Body of pancreas (tissue), 4 donors: ENCODE results near the gene RBM47. TPM values are rescaled to one million over a fixed set of nuclear protein-coding genes. Genes with fewer than 3 reads are reported as not detected.
A peak's percentile ranks its signal among the peaks of the same experiment; 100 is the strongest.

Experiments
- ATAC-seq: fragments of 150-250 bp; one replicate; pipeline ENCODE4 v1.9.1; 2016
- DNase-seq, 4 donors: peaks; one replicate each; pipeline ENCODE4 v3.0.0-alpha.2; 2019
- H3K27ac ChIP-seq, 4 donors: fragments of 200-600 bp; sonication (generic); 1 replicate in 3 of 4; 2 replicates in 1 of 4; pipeline versions ENCODE4 v1.5.1 to v1.6.1; 2016 to 2019; ENCODE audit warnings: mild to moderate bottlenecking in 1 of 4, mixed read lengths in 1 of 4, moderate library complexity in 1 of 4
- H3K27me3 ChIP-seq, 2 donors: fragments of 200-600 bp; sonication (generic); one replicate each; pipeline ENCODE4 v1.6.0; 2016; ENCODE audit warnings: mild to moderate bottlenecking in 1 of 2
- H3K36me3 ChIP-seq, 2 donors: fragments of 200-600 bp; sonication (generic); replicated peaks in 1 of 2; 2 replicates each; pipeline ENCODE4 v1.5.1; 2016; ENCODE audit warnings: low read depth in 2 of 2; ENCODE audit not compliant: insufficient read depth in 1 of 2
- H3K4me1 ChIP-seq: fragments of 200-600 bp; sonication (generic); one replicate; pipeline ENCODE4 v1.6.0; 2016
- H3K4me3 ChIP-seq, 2 donors: fragments of 200-600 bp; sonication (generic); 1 replicate in 1 of 2; 2 replicates in 1 of 2; pipeline ENCODE4 v1.5.1; 2016 to 2019
- H3K9me3 ChIP-seq, 3 donors: fragments of 200-600 bp; sonication (generic); 1 replicate in 2 of 3; 2 replicates in 1 of 3; pipeline ENCODE4 v1.5.1; 2016
- CTCF ChIP-seq, 7 experiments: fragments of 450-650 bp in 4 of 7; fragments of 200-600 bp in 3 of 7; sonication (generic) in 3 of 7; IDR thresholded peaks; one replicate each; pipeline ENCODE4 v1.5.1; 2016 to 2019; ENCODE audit warnings: antibody characterized with exemption in 7 of 7
- POLR2A ChIP-seq, 3 donors: fragments of 450-650 bp; IDR thresholded peaks; one replicate each; pipeline ENCODE4 v1.6.1; 2016; ENCODE audit warnings: antibody characterized with exemption in 3 of 3, mild to moderate bottlenecking in 2 of 3
- WGBS, 2 donors: methylation state at CpG; one replicate each; pipeline ENCODE4 v1.1.5; 2017; 5-methylcytosine and 5-hydroxymethylcytosine counted together
- intact Hi-C: fragments of 100-400 bp; cut with DNase I; formaldehyde crosslinking; loops from one replicate; pipeline ENCODE4 v1.15.1; 2023
- total RNA-seq, 2 donors: library from RNA; depleted of rRNA; stranded (reverse); fragments of >200 nt; gene quantifications; one replicate each; pipeline ENCODE4 v1.1.0, GENCODE V29; 2016

The RBM47 gene
- 10 to 100 TPM; 79.9 to 99.5 TPM for total RNA-seq

- no peaks in the 10 kb centered on the region for H3K36me3 ChIP-seq
- DNase-seq: peak; percentile 85 to 91 (median 88)
- no peaks in the 10 kb centered on the region for H3K27me3 ChIP-seq
- H3K4me1 ChIP-seq: peaks cover 38% of the 10 kb centered on the region
- TF ChIP-seq POLR2A (IDR thresholded peaks at IDR 0.05) (peak; percentile 76 to 88 (median 85)), CTCF (IDR thresholded peaks at IDR 0.05) (peak in 3 of 7 experiments; percentile 8 to 35 (median 29))
- ATAC-seq: peak; percentile 92
- 1 to 7% methylated on average over 12 to 47 of the region's 53 CpGs for whole genome bisulfite sequencing, 2 donors
- intact Hi-C loops: no loop called here
- H3K4me3 ChIP-seq: peak within 1 kb of the TSS; percentile 23 to 35
- H3K27ac ChIP-seq: peak within 1 kb of the TSS; percentile 86 to 99 (median 95)
- H3K9me3 ChIP-seq: no peaks in the 10 kb centered on the region
Measured at GRCh38 chr4:40629401-40630334, at the start of gene RBM47. TSS of gene RBM47 (minus strand) at chr4:40629864. CDS start at chr4:40438893, 190,971 bp downstream.

- H3K27me3 ChIP-seq: no peaks in the 10 kb centered on the region
- H3K4me1 ChIP-seq: peaks cover 7% of the 10 kb centered on the region
- no peaks in the 10 kb centered on the region for H3K36me3 ChIP-seq
- DNase-seq (no peak), ATAC-seq (no peak)
- no peak overlapping the region for H3K4me3 ChIP-seq
- no peak overlapping the region for H3K27ac ChIP-seq
- TF ChIP-seq CTCF (IDR thresholded peaks at IDR 0.05): no peak
- TF ChIP-seq POLR2A (IDR thresholded peaks at IDR 0.05): no peak
- intact Hi-C loops: no loop called here
- WGBS, 2 donors: 74 to 80% methylated on average over 6 of the region's 6 CpGs
- H3K9me3 ChIP-seq: no peaks in the 10 kb centered on the region
Measured at GRCh38 chr4:40678421-40678820, 48.8 kb upstream of the RBM47 start.

GRCh38 chr4:40675166-40675565, 45.5 kb upstream of the RBM47 start:
- intact Hi-C loops: no loop called here
- TF ChIP-seq POLR2A (IDR thresholded peaks at IDR 0.05): no peak
- no peak for TF ChIP-seq CTCF (IDR thresholded peaks at IDR 0.05)
- no peak for DNase-seq
- 87 to 99% methylated on average over 6 of the region's 6 CpGs for WGBS, 2 donors
- Histone ChIP-seq H3K27ac (no peak overlapping the region), H3K4me3 (no peak overlapping the region), H3K4me1 (no peaks in the 10 kb centered on the region), H3K27me3 (no peaks in the 10 kb centered on the region), H3K36me3 (no peaks in the 10 kb centered on the region), H3K9me3 (no peaks in the 10 kb centered on the region)
- no peak for ATAC-seq

GRCh38 chr4:40672528-40673522, 43.2 kb upstream of the RBM47 start:
- DNase-seq (peak in 1 of 4 donors; percentile 44), ATAC-seq (no peak)
- WGBS, 2 donors: 68 to 80% methylated on average over 15 of the region's 15 CpGs
- H3K27ac ChIP-seq: no peak overlapping the region
- no peaks in the 10 kb centered on the region for H3K36me3 ChIP-seq
- intact Hi-C loops: no loop called here
- no peak for TF ChIP-seq CTCF (IDR thresholded peaks at IDR 0.05)
- no peaks in the 10 kb centered on the region for H3K9me3 ChIP-seq
- no peaks in the 10 kb centered on the region for H3K27me3 ChIP-seq
- H3K4me3 ChIP-seq: no peak overlapping the region
- H3K4me1 ChIP-seq: no peaks in the 10 kb centered on the region
